ENCODE measurements around the gene GAGE12E. TPM values are rescaled to one million over a fixed set of nuclear protein-coding genes. Genes with fewer than 3 reads are reported as not detected.
A peak's percentile ranks its signal among the peaks of the same experiment; 100 is the strongest.
"Not testable (repeated sequence)": the region's sequence is repeated elsewhere in the genome, so short reads cannot be mapped to it uniquely, and the experiment has no call there.

Gene GAGE12E
- not detected for total RNA-seq
- not detected for polyA plus RNA-seq
- long read RNA-seq, donor 1, result 0 reads
- long read RNA-seq, donor 2, result 0 reads
- long read RNA-seq, donor 3, result 0 reads

GRCh38 chrX:49550989-49551388, at the start of gene GAGE12E:
TSS of gene GAGE12E (plus strand) at chrX:49551289. CDS start at chrX:49552444, 1,155 bp downstream.
- H3K27me3 ChIP-seq; DNase-seq; H3K27ac ChIP-seq; H3K36me3 ChIP-seq; intact Hi-C loops (cut with DNase I); H3K4me3 ChIP-seq; H3K4me1 ChIP-seq (ENCODE audit: insufficient read depth); H3K9me3 ChIP-seq: not testable (repeated sequence)
- no CpG with 5 or more reads among the region's 16 CpGs for WGBS, 3 donors

- H3K4me1 ChIP-seq (ENCODE audit: insufficient read depth); intact Hi-C loops (cut with DNase I); H3K4me3 ChIP-seq; H3K27ac ChIP-seq; H3K9me3 ChIP-seq; DNase-seq; H3K27me3 ChIP-seq; H3K36me3 ChIP-seq: not testable (repeated sequence)
- WGBS, 3 donors, result no CpG with 5 or more reads among the region's 16 CpGs
These were observed 19.2 kb upstream of the GAGE12E start, which contains the start of gene GAGE12C for GRCh38 chrX:49531877-49532276. TSS of gene GAGE12C (plus strand) at chrX:49532177. CDS start at chrX:49533332, 1,155 bp downstream.

- WGBS, 3 donors, result no CpG with 5 or more reads among the region's 16 CpGs
- DNase-seq; H3K27me3 ChIP-seq; H3K27ac ChIP-seq; H3K36me3 ChIP-seq; H3K9me3 ChIP-seq; H3K4me1 ChIP-seq (ENCODE audit: insufficient read depth); intact Hi-C loops (cut with DNase I); H3K4me3 ChIP-seq: not testable (repeated sequence)
These were observed 9.7 kb upstream of the GAGE12E start, which contains the start of gene GAGE12D for GRCh38 chrX:49541433-49541832. TSS of gene GAGE12D (plus strand) at chrX:49541733. CDS start at chrX:49542888, 1,155 bp downstream.

GRCh38 chrX:49560542-49560941, 9.5 kb downstream of the GAGE12E start, which contains the start of gene GAGE12F:
TSS of gene GAGE12F (plus strand) at chrX:49560842. CDS start at chrX:49561997, 1,155 bp downstream.
- H3K4me1 ChIP-seq (ENCODE audit: insufficient read depth); H3K4me3 ChIP-seq; H3K9me3 ChIP-seq; H3K36me3 ChIP-seq; DNase-seq; H3K27me3 ChIP-seq; intact Hi-C loops (cut with DNase I); H3K27ac ChIP-seq: not testable (repeated sequence)
- no CpG with 5 or more reads among the region's 16 CpGs for WGBS, 3 donors

GRCh38 chrX:49568728-49569127, 17.6 kb downstream of the GAGE12E start:
- DNase-seq; H3K27me3 ChIP-seq; H3K4me1 ChIP-seq (ENCODE audit: insufficient read depth); H3K36me3 ChIP-seq; H3K4me3 ChIP-seq; intact Hi-C loops (cut with DNase I); H3K9me3 ChIP-seq; H3K27ac ChIP-seq: not testable (repeated sequence)
- 89% methylated on average over 7 of the region's 11 CpGs; no CpG with 5 or more reads in 2 of the 3 donors for WGBS, 3 donors

- H3K4me1 ChIP-seq (ENCODE audit: insufficient read depth); intact Hi-C loops (cut with DNase I); H3K4me3 ChIP-seq; H3K9me3 ChIP-seq; H3K27ac ChIP-seq; H3K36me3 ChIP-seq; H3K27me3 ChIP-seq: not testable (repeated sequence)
- WGBS, 3 donors, result 92% methylated on average over 10 of the region's 13 CpGs; no CpG with 5 or more reads in 2 of the 3 donors
- DNase-seq, result peak in 1 of 5 donors; percentile 0
These were observed 18.1 kb downstream of the GAGE12E start for GRCh38 chrX:49569152-49569551.

GRCh38 chrX:49570100-49570499, 19.0 kb downstream of the GAGE12E start, which contains the start of gene GAGE12G:
TSS of gene GAGE12G (plus strand) at chrX:49570400. CDS start at chrX:49571555, 1,155 bp downstream.
- H3K27me3 ChIP-seq; H3K4me1 ChIP-seq (ENCODE audit: insufficient read depth); H3K27ac ChIP-seq; H3K36me3 ChIP-seq; DNase-seq; intact Hi-C loops (cut with DNase I); H3K4me3 ChIP-seq; H3K9me3 ChIP-seq: not testable (repeated sequence)
- no CpG with 5 or more reads among the region's 16 CpGs for WGBS, 3 donors

GRCh38 chrX:49579649-49580048, 28.6 kb downstream of the GAGE12E start, which contains the start of gene GAGE12H:
TSS of gene GAGE12H (plus strand) at chrX:49579949. CDS start at chrX:49581104, 1,155 bp downstream.
- intact Hi-C loops (cut with DNase I), result not testable (repeated sequence)

GRCh38 chrX:49589196-49589595, 38.1 kb downstream of the GAGE12E start, which contains the start of gene GAGE2A:
TSS of gene GAGE2A (plus strand) at chrX:49589496. CDS start at chrX:49590651, 1,155 bp downstream.
- H3K27me3 ChIP-seq; H3K4me3 ChIP-seq; H3K4me1 ChIP-seq (ENCODE audit: insufficient read depth); DNase-seq; H3K27ac ChIP-seq; H3K9me3 ChIP-seq; intact Hi-C loops (cut with DNase I); H3K36me3 ChIP-seq: not testable (repeated sequence)
- WGBS, 3 donors, result no CpG with 5 or more reads among the region's 16 CpGs

More at GRCh38 chrX:49579649-49580048, 28.6 kb downstream of the GAGE12E start, which contains the start of gene GAGE12H:
- H3K9me3 ChIP-seq; H3K4me1 ChIP-seq (ENCODE audit: insufficient read depth); DNase-seq; H3K4me3 ChIP-seq; H3K36me3 ChIP-seq; H3K27me3 ChIP-seq; H3K27ac ChIP-seq: not testable (repeated sequence)
- no CpG with 5 or more reads among the region's 16 CpGs for WGBS, 3 donors

- H3K36me3 ChIP-seq; H3K27ac ChIP-seq; H3K4me3 ChIP-seq; intact Hi-C loops (cut with DNase I); H3K27me3 ChIP-seq; H3K4me1 ChIP-seq (ENCODE audit: insufficient read depth); H3K9me3 ChIP-seq: not testable (repeated sequence)
- DNase-seq, result peak; percentile 7 to 40 (median 32)
- 86 to 91% (median 89%) methylated on average over 25 to 33 of the region's 37 CpGs for WGBS, 3 donors
These were observed 38.8 kb downstream of the GAGE12E start for GRCh38 chrX:49589769-49590478.

- H3K4me3 ChIP-seq; intact Hi-C loops (cut with DNase I); H3K36me3 ChIP-seq; H3K27me3 ChIP-seq; H3K27ac ChIP-seq; H3K4me1 ChIP-seq (ENCODE audit: insufficient read depth); H3K9me3 ChIP-seq; DNase-seq: not testable (repeated sequence)
- 82 to 86% (median 84%) methylated on average over 10 to 16 of the region's 17 CpGs for WGBS, 3 donors
These were observed 39.4 kb downstream of the GAGE12E start for GRCh38 chrX:49590488-49590887.

- H3K36me3 ChIP-seq; H3K27ac ChIP-seq; H3K9me3 ChIP-seq; intact Hi-C loops (cut with DNase I); DNase-seq; H3K27me3 ChIP-seq; H3K4me1 ChIP-seq (ENCODE audit: insufficient read depth); H3K4me3 ChIP-seq: not testable (repeated sequence)
- no CpG with 5 or more reads among the region's 16 CpGs for WGBS, 3 donors
These were observed 47.6 kb downstream of the GAGE12E start, which contains the start of gene GAGE1 for GRCh38 chrX:49598720-49599119. TSS of gene GAGE1 (plus strand) at chrX:49599020. CDS start at chrX:49600175, 1,155 bp downstream.
